GM19193 (cell line): ENCODE measurements around the gene H2BW2.
"Not testable (repeated sequence)": the region's sequence is repeated elsewhere in the genome, so short reads cannot be mapped to it uniquely, and the experiment has no call there.

ENCODE experiments used
- POLR2A ChIP-seq: IDR thresholded peaks from 4 replicates; pipeline ENCODE4 v1.6.1; 2011; ENCODE audit not compliant: insufficient read depth, insufficient read length; ENCODE audit errors: extremely low read depth

The H2BW2 gene

GRCh38 chrX:104039689-104040505, at the start of gene H2BW2:
Gene H2BW2 (plus strand): TSS chrX:104039956. CDS start chrX:104039995, 39 bp downstream.
- no peak for TF ChIP-seq POLR2A

GRCh38 chrX:103999234-103999633, 40.5 kb upstream of the H2BW2 start:
- TF ChIP-seq POLR2A: no peak

GRCh38 chrX:104008831-104009230, 30.9 kb upstream of the H2BW2 start:
- TF ChIP-seq POLR2A: no peak

- no peak for TF ChIP-seq POLR2A
These were observed 26.6 kb upstream of the H2BW2 start for GRCh38 chrX:104013158-104013557.

DNA sequence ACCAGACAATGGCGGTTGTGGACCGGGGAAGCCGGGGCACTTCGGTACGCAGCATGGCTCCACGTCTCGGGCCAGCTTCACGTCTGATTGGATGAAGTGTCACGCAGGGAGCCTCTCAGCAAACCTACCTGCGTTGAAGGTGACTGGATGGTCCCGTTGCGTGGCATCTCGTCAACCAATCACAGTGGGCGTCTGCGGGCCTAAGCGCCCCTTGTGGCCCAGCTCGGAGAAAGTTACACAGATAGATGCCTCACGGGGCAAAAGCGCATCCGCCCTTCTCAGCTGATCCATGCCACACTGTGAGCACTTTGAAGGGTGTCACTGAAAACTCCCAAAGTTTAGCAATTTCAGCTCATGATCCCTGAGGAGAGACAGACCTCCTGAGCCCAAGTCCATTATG, 26.1 kb upstream of the H2BW2 start, which contains the start of gene H2BW1:
Gene H2BW1 (minus strand): TSS at position 103 of the 400 bp plus-strand sequence. CDS start 132 bp downstream, outside the sequence.
- no peak for TF ChIP-seq POLR2A

- no peak for TF ChIP-seq POLR2A
These were observed 21.6 kb upstream of the H2BW2 start for GRCh38 chrX:104018126-104018525.

- no peak for TF ChIP-seq POLR2A
These were observed 1.2 kb downstream of the H2BW2 start for GRCh38 chrX:104041003-104041402.

DNA sequence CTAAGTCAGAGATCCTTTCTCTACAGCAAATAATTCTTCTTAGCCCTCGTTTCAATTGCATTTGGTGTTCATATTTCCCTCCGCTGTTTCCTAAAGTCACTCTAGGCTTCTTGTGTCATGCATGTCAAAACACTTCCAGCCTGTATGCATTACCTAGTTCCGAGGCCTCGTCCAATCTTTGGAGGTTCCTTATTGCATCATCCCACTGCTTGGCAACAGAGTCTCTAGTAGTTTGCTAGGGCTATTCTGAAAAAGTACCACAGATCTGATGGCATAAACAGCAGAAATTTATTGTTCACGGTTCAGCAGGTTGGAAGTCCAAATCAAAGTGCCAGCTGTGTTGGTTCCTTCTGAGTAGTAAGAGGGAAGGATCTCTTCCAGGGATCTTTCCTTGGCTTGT, 5.9 kb downstream of the H2BW2 start:
- no peak for TF ChIP-seq POLR2A

DNA sequence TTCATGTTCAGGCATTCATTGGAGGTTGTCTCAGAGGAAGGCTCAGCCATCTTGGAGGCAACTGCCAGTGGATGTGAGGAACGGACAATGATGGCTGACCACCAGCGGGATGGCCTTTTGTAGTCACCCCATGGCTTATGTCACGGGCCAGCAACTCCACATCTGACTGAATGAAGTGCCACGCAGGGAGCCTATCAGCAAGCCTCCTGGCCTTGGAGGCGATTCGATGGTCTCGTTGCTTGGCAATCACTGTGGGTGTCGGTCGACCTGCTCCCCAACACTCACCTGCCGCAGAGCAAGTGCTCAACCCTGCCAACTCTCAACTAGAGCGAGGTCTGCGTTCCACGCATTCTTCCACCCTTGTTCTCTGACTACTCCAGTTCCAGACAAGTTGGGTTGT, 7.4 kb downstream of the H2BW2 start:
- TF ChIP-seq POLR2A: no peak

DNA sequence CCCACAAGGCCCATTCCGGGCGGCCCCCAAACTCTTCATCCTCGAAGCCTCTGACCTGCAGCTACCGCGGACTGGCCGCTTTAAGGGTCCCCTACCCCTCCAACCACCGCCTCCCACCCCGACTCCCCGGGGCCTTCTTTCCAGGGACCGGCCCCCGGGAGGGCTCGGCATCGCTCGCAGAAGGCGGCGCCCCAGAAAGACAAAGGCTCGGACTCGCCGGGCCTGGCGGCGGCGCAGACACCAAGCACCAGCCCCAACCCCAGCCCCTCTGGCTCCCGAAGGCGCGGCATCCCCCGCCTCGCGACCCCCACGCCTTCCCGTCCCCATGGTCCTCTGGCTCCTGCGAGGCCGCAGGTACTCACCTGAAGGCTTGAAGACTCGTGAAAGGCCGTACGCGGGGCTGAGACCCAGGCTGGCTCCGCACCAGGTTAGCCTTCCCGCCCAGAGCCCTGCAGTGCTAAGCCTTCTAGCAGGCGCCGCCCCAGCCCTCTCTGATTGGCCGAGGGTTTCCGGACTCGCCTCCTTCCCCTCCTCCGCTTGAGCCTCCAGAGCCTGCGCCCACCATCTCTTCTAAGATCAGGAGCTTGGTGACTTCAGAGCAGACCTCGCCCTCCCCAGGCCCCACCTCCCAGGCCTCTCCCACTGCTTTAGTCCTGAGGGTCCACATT, 36.2 kb downstream of the H2BW2 start, which contains the start of gene TMSB15C:
Gene TMSB15C (minus strand): TSS at position 459 of the 668 bp plus-strand sequence.
- not testable (repeated sequence) for TF ChIP-seq POLR2A

- no peak for TF ChIP-seq POLR2A
These were observed 44.3 kb downstream of the H2BW2 start for GRCh38 chrX:104084063-104084462.

- no peak for TF ChIP-seq POLR2A
These were observed 45.0 kb downstream of the H2BW2 start for GRCh38 chrX:104084534-104085277.

DNA sequence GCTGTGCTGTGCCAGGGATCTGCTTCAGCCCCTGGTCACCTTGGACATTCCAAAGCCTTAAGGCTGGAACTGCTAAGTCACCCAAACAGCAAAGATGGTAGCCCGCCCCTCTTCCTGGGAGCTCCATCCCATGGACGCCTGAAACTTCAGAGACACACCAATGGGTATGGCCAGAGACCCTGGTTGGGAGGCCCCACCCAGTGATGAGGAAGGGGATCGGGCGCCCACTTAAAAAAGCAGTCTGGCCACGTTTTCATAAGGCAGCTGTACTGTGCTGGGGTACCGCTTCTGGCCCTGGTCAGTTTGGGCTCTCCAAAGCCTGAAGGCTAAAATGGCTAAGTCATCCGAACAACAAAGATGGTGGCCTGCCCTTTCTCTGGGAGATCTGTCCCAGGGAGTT, 45.7 kb downstream of the H2BW2 start:
- TF ChIP-seq POLR2A: no peak

DNA sequence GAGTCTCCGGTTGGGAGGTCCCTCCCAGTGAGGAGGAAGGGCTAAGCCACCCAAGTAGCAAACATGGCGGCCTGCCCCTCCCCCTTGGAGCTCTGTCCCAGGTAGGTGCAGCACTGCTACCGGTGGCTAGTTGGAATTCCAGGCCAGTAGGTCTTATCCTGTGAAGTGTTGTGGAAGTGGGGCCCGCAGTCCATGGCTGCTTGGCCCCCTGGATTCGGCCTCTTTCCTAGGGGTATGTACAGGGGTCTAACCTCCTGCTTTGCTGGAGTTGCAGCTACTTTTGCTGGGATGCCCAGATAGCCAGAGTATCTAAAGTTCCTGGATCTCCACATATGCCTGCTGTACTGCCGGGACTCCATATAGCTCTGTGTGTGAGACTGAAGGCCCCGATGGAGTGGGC, 46.2 kb downstream of the H2BW2 start:
- TF ChIP-seq POLR2A: no peak
